GM12878 (cell line): ENCODE results near the gene FGF2. TPM values are rescaled to one million over a fixed set of nuclear protein-coding genes. Genes with fewer than 3 reads are reported as not detected.

Experiments
- ATAC-seq: fragments of 200-7000 bp; cut with Tn5 transposase; 3 replicates; pipeline ENCODE4 v1.9.1; 2020; ENCODE audit warnings: mild to moderate bottlenecking, moderate library complexity
- BruUV-seq: library from RNA; stranded (reverse); fragments of 400-500 nt; replicated peaks from 2 replicates; lab custom pipeline; 2021; lab: Mats Ljungman, UMichigan
- CTCF ChIA-PET: fragments of 300-600 bp; sonication (Branson Sonifier 250); formaldehyde crosslinking; extraction: SDS; loops from one replicate; lab custom pipeline; 2021; ENCODE audit warnings: inconsistent platforms; lab: Yijun Ruan, JAX
- POLR2A ChIA-PET: fragments of 350-600 bp; formaldehyde crosslinking; extraction: SDS; loops from one replicate; lab custom pipeline; 2021; ENCODE audit warnings: inconsistent platforms; lab: Charles Lee
- RAD21 ChIA-PET: fragments of 300-600 bp; sonication (Branson Sonifier 250); formaldehyde crosslinking; loops from one replicate; lab custom pipeline; 2023; ENCODE audit warnings: antibody characterized with exemption; ENCODE audit not compliant: unreplicated experiment; lab: Charles Lee
- SMC1A ChIA-PET: fragments of 300-600 bp; sonication (Branson Sonifier 250); formaldehyde crosslinking; loops from one replicate; lab custom pipeline; 2023; ENCODE audit not compliant: unreplicated experiment, uncharacterized antibody; lab: Charles Lee
- DNase-seq: peaks from one replicate; pipeline ENCODE4 v3.0.0-alpha.2; 2011; ENCODE audit warnings: low read depth, low spot score
- FAIRE-seq: peaks from 3 replicates; lab custom pipeline; 2011; peaks lifted over from hg19 to GRCh38; lab: Jason Lieb, UNC
- H2AFZ ChIP-seq: 2 replicates; pipeline ENCODE4 v1.6.0; 2011; ENCODE audit warnings: low read depth, low read length, control low read depth; ENCODE audit not compliant: control insufficient read depth
- H3K27ac ChIP-seq: 2 replicates; pipeline ENCODE4 v1.5.1; 2011; ENCODE audit warnings: control low read depth; ENCODE audit not compliant: control insufficient read depth, insufficient read depth
- H3K27me3 ChIP-seq, 2 experiments: replicated peaks in 1 of 2; 2 replicates each; pipeline versions ENCODE4 v1.6.0 to v1.6.1; 2011; ENCODE audit warnings: low read length in 1 of 2; ENCODE audit not compliant: control insufficient read depth in 2 of 2, insufficient read depth in 2 of 2
- H3K36me3 ChIP-seq, 2 experiments: 2 replicates each; pipeline ENCODE4 v1.5.1; 2011; ENCODE audit warnings: low read length in 1 of 2; ENCODE audit not compliant: control insufficient read depth in 2 of 2, insufficient read depth in 2 of 2
- H3K4me1 ChIP-seq: 2 replicates; pipeline ENCODE4 v1.6.1; 2011; ENCODE audit warnings: mild to moderate bottlenecking, low read length, moderate library complexity, mixed read lengths; ENCODE audit not compliant: control insufficient read depth, insufficient read depth
- H3K4me2 ChIP-seq: 2 replicates; pipeline ENCODE4 v1.6.0; 2011; ENCODE audit warnings: control low read depth; ENCODE audit not compliant: control insufficient read depth, insufficient read depth
- H3K4me3 ChIP-seq: fragments of 200-600 bp; sonication (generic); 2 replicates; pipeline ENCODE4 v1.5.1; 2016
- H3K79me2 ChIP-seq: 2 replicates; pipeline ENCODE4 v1.6.0; 2011; ENCODE audit warnings: low read length; ENCODE audit not compliant: control insufficient read depth, insufficient read depth
- H3K9ac ChIP-seq: 2 replicates; pipeline ENCODE4 v1.8.0; 2011; ENCODE audit warnings: low read length, control low read depth, mixed read lengths; ENCODE audit not compliant: control insufficient read depth, insufficient read depth
- H3K9me3 ChIP-seq: replicated peaks from 3 replicates; pipeline ENCODE4 v1.5.1; 2011; ENCODE audit warnings: mild to moderate bottlenecking, low read length; ENCODE audit not compliant: control insufficient read depth, insufficient read depth
- H4K20me1 ChIP-seq: 2 replicates; pipeline ENCODE4 v1.6.0; 2011; ENCODE audit not compliant: control insufficient read depth, insufficient read depth
- BACH1 ChIP-seq: fragments of 450-650 bp; IDR thresholded peaks from 2 replicates; pipeline ENCODE4 v1.6.1; 2017; ENCODE audit warnings: mild to moderate bottlenecking, borderline replicate concordance
- BCL3 ChIP-seq: IDR thresholded peaks from 2 replicates; pipeline ENCODE4 v1.6.1; 2011; ENCODE audit warnings: borderline replicate concordance, low read depth, mild to moderate bottlenecking, moderate library complexity, low read length; ENCODE audit not compliant: insufficient read depth, poor library complexity, severe bottlenecking
- ELK1 ChIP-seq: IDR thresholded peaks from 2 replicates; pipeline ENCODE4 v1.6.1; 2012; ENCODE audit warnings: low read depth, low read length, improper control_type of control experiment
- EZH2 ChIP-seq: IDR thresholded peaks from 2 replicates; pipeline ENCODE4 v1.6.1; 2012; ENCODE audit warnings: low read depth, mild to moderate bottlenecking, control low read depth, inconsistent platforms, low read length, borderline replicate concordance; ENCODE audit not compliant: control insufficient read depth
- JUNB ChIP-seq: IDR thresholded peaks from 2 replicates; pipeline ENCODE4 v1.6.1; 2016; ENCODE audit warnings: antibody characterized with exemption, mild to moderate bottlenecking
- JUND ChIP-seq: IDR thresholded peaks from 2 replicates; pipeline ENCODE4 v1.6.1; 2012; ENCODE audit warnings: low read depth, mild to moderate bottlenecking, low read length, improper control_type of control experiment, moderate library complexity
- POLR2AphosphoS2 ChIP-seq: IDR thresholded peaks from 2 replicates; pipeline ENCODE4 v1.6.1; 2011; ENCODE audit warnings: low read depth, mild to moderate bottlenecking, low read length, improper control_type of control experiment, moderate library complexity
- SMARCA5 ChIP-seq: fragments of 450-650 bp; IDR thresholded peaks from 2 replicates; pipeline ENCODE4 v1.6.1; 2017; ENCODE audit warnings: mild to moderate bottlenecking
- SREBF1 ChIP-seq: IDR thresholded peaks from 2 replicates; pipeline ENCODE4 v1.6.1; 2012; ENCODE audit warnings: mild to moderate bottlenecking, low read length
- USF1 ChIP-seq: IDR thresholded peaks from 2 replicates; pipeline ENCODE4 v1.6.1; 2011; ENCODE audit warnings: borderline replicate concordance, low read depth, mild to moderate bottlenecking, moderate library complexity, mixed read lengths, low read length; ENCODE audit not compliant: insufficient read depth; ENCODE audit errors: extremely low read length
- WGBS: methylation state at CpG from one replicate; pipeline ENCODE4 v1.1.6; 2016; ENCODE audit warnings: low lambda C conversion rate; ENCODE audit not compliant: insufficient replicate concordance, insufficient coverage; ENCODE audit errors: missing lambda C conversion rate; 5-methylcytosine and 5-hydroxymethylcytosine counted together
- in situ Hi-C: fragments of 300-500 bp; cut with MboI; formaldehyde crosslinking; loops from 9 replicates; pipeline ENCODE4 v1.14.3; 2018; ENCODE audit warnings: mixed read lengths
- intact Hi-C: fragments of 100-400 bp; cut with micrococcal nuclease; formaldehyde crosslinking; loops from one replicate; pipeline ENCODE4 v1.14.2; 2022; ENCODE audit not compliant: unreplicated experiment
- polyA plus RNA-seq, 11 experiments: library from polyadenylated mRNA; depleted of rRNA in 4 of 11; unstranded in 6 of 11; stranded (reverse) in 5 of 11; fragments of >200 nt; fragmentation: Nextera tagmentation in 4 of 11; fragmentation: Illumina TruSeq in 1 of 11; extraction: Ambion mirVana in 4 of 11; extraction: Trizol in 1 of 11; gene quantifications; 1 replicate in 1 of 11; 2 replicates in 10 of 11; pipeline versions ENCODE4 v1.2.1 to v1.2.3, GENCODE V29; 2011 to 2016; ENCODE audit warnings: inconsistent platforms in 2 of 11, missing spikeins in 2 of 11, low read depth in 1 of 11
- total RNA-seq, 4 experiments: library from RNA; depleted of rRNA in 3 of 4; stranded (reverse); fragments of >200 nt in 3 of 4; fragmentation: Illumina TruSeq in 1 of 4; extraction: Trizol in 1 of 4; gene quantifications; 2 replicates each; pipeline versions ENCODE4 v1.2.1 to v1.2.3, GENCODE V29; 2013 to 2021

Gene FGF2
- total and polyA plus RNA-seq, 10 of the 15 experiments (the other 5 are each of a cell fraction or from before 2014, with no cell fraction given) = 0.13 to 1.7 (median 0.25) TPM

- CTCF ChIA-PET = interaction anchor here (0.7 to 2.1 kb wide), 2 partner anchors 109 to 127 kb away, joined by 3 to 8 read pairs; no protein-coding TSS in a partner anchor
- POLR2A ChIA-PET = no interaction called here
- in situ Hi-C loops (no loop called here), intact Hi-C loops (no loop called here)
- H3K27me3 ChIP-seq = no peaks in the 10 kb centered on the region
- no peak overlapping the region for H3K9ac ChIP-seq
- no peaks in the 10 kb centered on the region for H4K20me1 ChIP-seq
- H3K4me3 ChIP-seq = no peak overlapping the region
- H3K79me2 ChIP-seq = no peaks in the 10 kb centered on the region
- no peaks in the 10 kb centered on the region for H3K4me1 ChIP-seq
- WGBS = 33% methylated on average over 1 of the region's 1 CpG
- SMC1A ChIA-PET = no interaction called here
- FAIRE-seq = no peak
- H3K36me3 ChIP-seq = no peaks in the 10 kb centered on the region
- no peaks in the 10 kb centered on the region for H3K9me3 ChIP-seq
- no TSS peak for BruUV-seq
- DNase-seq = no peak
- H3K4me2 ChIP-seq = no peak overlapping the region
- RAD21 ChIA-PET = no interaction called here
- H3K27ac ChIP-seq = no peak overlapping the region
- H2AFZ ChIP-seq = no peak overlapping the region
- ATAC-seq = no peak
- no peak for TF ChIP-seq SREBF1
- TF ChIP-seq JUNB = no peak
- no peak for TF ChIP-seq POLR2AphosphoS2
- TF ChIP-seq EZH2 = no peak
- TF ChIP-seq BCL3 = no peak
- no peak for TF ChIP-seq BACH1
- no peak for TF ChIP-seq SMARCA5
- TF ChIP-seq USF1 = no peak
- TF ChIP-seq ELK1 = no peak
- TF ChIP-seq JUND = no peak
Observed at GRCh38 chr4:122787940-122788339, 38.7 kb upstream of the FGF2 start.
